DND-41 (cell line): Measurements from ENCODE around the gene CD300C.

Experiments
- ATAC-seq: fragments of 200-7000 bp; cut with Tn5 transposase; 3 replicates; pipeline ENCODE4 v1.9.1; 2021; ENCODE audit warnings: low read depth; ENCODE audit not compliant: insufficient read depth
- DNase-seq: peaks from one replicate; pipeline ENCODE4 v3.0.0-alpha.2; 2020
- H2AFZ ChIP-seq: 2 replicates; pipeline ENCODE4 v1.6.0; 2012; ENCODE audit warnings: low read depth, low read length
- H3K27ac ChIP-seq: 2 replicates; pipeline ENCODE4 v1.5.1; 2012; ENCODE audit warnings: low read length, inconsistent platforms
- H3K27me3 ChIP-seq: fragments of 200-600 bp; sonication (generic); 2 replicates; pipeline ENCODE4 v1.6.0; 2012; ENCODE audit warnings: low read length, mild to moderate bottlenecking, inconsistent platforms; ENCODE audit not compliant: insufficient read depth, poor library complexity
- H3K36me3 ChIP-seq: 2 replicates; pipeline ENCODE4 v1.5.1; 2012; ENCODE audit warnings: low read length, inconsistent platforms; ENCODE audit not compliant: insufficient read depth
- H3K4me1 ChIP-seq: 2 replicates; pipeline ENCODE4 v1.5.1; 2012; ENCODE audit warnings: mild to moderate bottlenecking, low read length; ENCODE audit not compliant: insufficient read depth
- H3K4me2 ChIP-seq: 2 replicates; pipeline ENCODE4 v1.6.0; 2012; ENCODE audit warnings: mild to moderate bottlenecking, moderate library complexity, low read length, inconsistent platforms; ENCODE audit not compliant: insufficient read depth
- H3K4me3 ChIP-seq, 2 experiments: fragments of 200-600 bp in 1 of 2; shearing (Covaris generic) in 1 of 2; 2 replicates each; pipeline ENCODE4 v1.5.1; 2012 to 2016; ENCODE audit warnings: inconsistent platforms in 2 of 2, low read length in 2 of 2, mild to moderate bottlenecking in 2 of 2, low read depth in 1 of 2, moderate library complexity in 1 of 2
- H3K79me2 ChIP-seq: 2 replicates; pipeline ENCODE4 v1.6.0; 2012; ENCODE audit warnings: low read length, inconsistent platforms; ENCODE audit not compliant: insufficient read depth
- H3K9ac ChIP-seq: 2 replicates; pipeline ENCODE4 v1.6.0; 2012; ENCODE audit warnings: low read depth, mild to moderate bottlenecking, inconsistent platforms, low read length, moderate library complexity
- H3K9me3 ChIP-seq: 2 replicates; pipeline ENCODE4 v1.5.1; 2012; ENCODE audit warnings: low read length, moderate library complexity, mild to moderate bottlenecking, inconsistent platforms; ENCODE audit not compliant: insufficient read depth, severe bottlenecking
- H4K20me1 ChIP-seq: 2 replicates; pipeline ENCODE4 v1.6.0; 2012; ENCODE audit warnings: low read length; ENCODE audit not compliant: insufficient read depth
- CTCF ChIP-seq: IDR thresholded peaks from 2 replicates; pipeline ENCODE4 v1.5.1; 2012; ENCODE audit warnings: borderline replicate concordance, low read length, moderate library complexity, mild to moderate bottlenecking; ENCODE audit not compliant: poor library complexity, severe bottlenecking; ENCODE audit errors: extremely low read depth
- EZH2 ChIP-seq: IDR thresholded peaks from 3 replicates; pipeline ENCODE4 v1.6.1; 2012; ENCODE audit warnings: borderline replicate concordance, low read depth, mild to moderate bottlenecking, moderate library complexity, low read length, inconsistent platforms; ENCODE audit not compliant: severe bottlenecking

Gene CD300C

GRCh38 chr17:74502861-74503260 is 43.1 kb downstream of the CD300C start:
- H2AFZ ChIP-seq = no peak overlapping the region
- H3K4me1 ChIP-seq = no peaks in the 10 kb centered on the region
- no peak overlapping the region for H3K4me2 ChIP-seq
- H3K9me3 ChIP-seq = no peaks in the 10 kb centered on the region
- no peak overlapping the region for H3K4me3 ChIP-seq
- H3K36me3 ChIP-seq = no peaks in the 10 kb centered on the region
- no peak overlapping the region for H3K27ac ChIP-seq
- H3K79me2 ChIP-seq = no peaks in the 10 kb centered on the region
- TF ChIP-seq EZH2 = no peak
- no peak for TF ChIP-seq CTCF
- peaks cover 12% of the 10 kb centered on the region for H3K27me3 ChIP-seq
- H3K9ac ChIP-seq = no peak overlapping the region
- H4K20me1 ChIP-seq = peaks cover 3% of the 10 kb centered on the region; the same call in 1 of the 2 replicates
- DNase-seq = no peak
- ATAC-seq = no peak

- Histone ChIP-seq H4K20me1 (peaks cover 3% of the 10 kb centered on the region; the same call in 1 of the 2 replicates), H3K4me2 (no peak overlapping the region), H3K27ac (no peak overlapping the region), H3K4me3 (no peak overlapping the region), H3K36me3 (no peaks in the 10 kb centered on the region), H2AFZ (no peak overlapping the region), H3K79me2 (no peaks in the 10 kb centered on the region), H3K9ac (no peak overlapping the region), H3K4me1 (no peaks in the 10 kb centered on the region), H3K9me3 (no peaks in the 10 kb centered on the region), H3K27me3 (peaks cover 7% of the 10 kb centered on the region)
- no peak for DNase-seq
- no peak for ATAC-seq
- TF ChIP-seq EZH2 (no peak), CTCF (no peak)
Observed at GRCh38 chr17:74499992-74500391, 45.9 kb downstream of the CD300C start.

- Histone ChIP-seq H3K79me2 (no peaks in the 10 kb centered on the region), H4K20me1 (peaks cover 3% of the 10 kb centered on the region; the same call in 1 of the 2 replicates), H3K4me1 (peaks cover 4% of the 10 kb centered on the region; the same call in 1 of the 2 replicates), H2AFZ (no peak overlapping the region), H3K9ac (no peak overlapping the region), H3K27ac (no peak overlapping the region), H3K36me3 (no peaks in the 10 kb centered on the region), H3K27me3 (no peaks in the 10 kb centered on the region), H3K9me3 (no peaks in the 10 kb centered on the region), H3K4me3 (no peak overlapping the region), H3K4me2 (no peak overlapping the region)
- DNase-seq (no peak), ATAC-seq (no peak)
- TF ChIP-seq EZH2 = no peak
- no peak for TF ChIP-seq CTCF
Observed at GRCh38 chr17:74497471-74497870, 48.4 kb downstream of the CD300C start.

- no peaks in the 10 kb centered on the region for H3K79me2 ChIP-seq
- H3K27me3 ChIP-seq = no peaks in the 10 kb centered on the region
- TF ChIP-seq EZH2 (no peak), CTCF (peak; percentile 95)
- no peak overlapping the region for H2AFZ ChIP-seq
- H3K4me3 ChIP-seq = no peak overlapping the region
- peak; percentile 90 for ATAC-seq
- H3K4me2 ChIP-seq = no peak overlapping the region
- H3K9ac ChIP-seq = no peak overlapping the region
- no peaks in the 10 kb centered on the region for H3K36me3 ChIP-seq
- DNase-seq = peak; percentile 72
- H3K9me3 ChIP-seq = no peaks in the 10 kb centered on the region
- no peaks in the 10 kb centered on the region for H4K20me1 ChIP-seq
- no peak overlapping the region for H3K27ac ChIP-seq
- peaks cover 4% of the 10 kb centered on the region; the same call in 1 of the 2 replicates for H3K4me1 ChIP-seq
Observed at GRCh38 chr17:74493331-74493833, 52.5 kb downstream of the CD300C start.
